ENCODE data around the gene ADCY1.

The ADCY1 gene

DNA sequence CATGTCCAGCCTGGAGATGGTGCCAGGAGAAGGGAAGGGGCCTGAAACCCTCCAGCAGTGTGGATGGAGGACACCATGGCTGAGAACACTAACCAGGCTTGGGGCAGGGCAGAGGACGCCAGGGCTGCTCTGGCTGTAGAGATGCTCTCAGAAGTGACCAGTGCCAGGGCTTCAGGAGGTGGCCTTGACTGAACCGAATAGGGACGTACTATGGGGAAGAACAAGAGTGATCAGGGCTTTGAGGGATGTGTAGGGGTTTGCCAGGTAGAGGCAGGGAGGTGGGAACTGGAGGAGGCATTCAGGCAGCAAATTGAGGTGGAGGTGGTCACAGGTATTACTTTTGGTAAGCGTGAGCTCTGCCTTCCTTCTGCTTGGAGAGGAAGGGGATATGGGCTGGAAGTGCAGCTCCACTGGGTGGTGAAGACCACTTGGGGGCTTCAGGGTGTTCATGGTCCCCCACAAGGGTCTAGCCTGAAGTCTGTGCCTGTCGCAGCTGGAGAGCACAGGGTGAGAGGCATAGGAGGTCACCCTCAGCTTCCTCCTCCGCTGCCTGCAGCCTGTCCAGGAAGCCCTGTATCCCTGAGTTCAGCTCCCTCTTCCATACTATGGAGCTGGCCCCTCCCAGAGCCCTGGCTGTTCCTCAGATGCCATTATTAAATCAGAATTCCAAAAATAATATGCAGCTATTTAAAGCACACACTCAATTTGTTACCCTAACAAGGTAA lies 27.8 kb downstream of the ADCY1 start:
- Histone ChIP-seq H3K27ac (no peak overlapping the region), H3K9ac (ENCODE audit: insufficient read length) (no peak overlapping the region), H3K36me3 (ENCODE audit: insufficient read depth, low read length) (no peaks in the 10 kb centered on the region), H3K4me3 (no peak overlapping the region), H3K9me3 (ENCODE audit: low read depth, low read length) (no peaks in the 10 kb centered on the region)
- no peak for TF ChIP-seq EZH2 (IDR thresholded peaks at IDR 0.05)
- no peak for TF ChIP-seq FOXP2 (optimal IDR thresholded peaks at IDR 0.05; ENCODE audit: control extremely low read depth, extremely low read length, insufficient read depth)
- no peak for TF ChIP-seq POLR2AphosphoS5 (IDR thresholded peaks at IDR 0.05; ENCODE audit: borderline replicate concordance, low read depth, low read length)
- no peak for DNase-seq (ENCODE audit: low read depth, low spot score)

DNA sequence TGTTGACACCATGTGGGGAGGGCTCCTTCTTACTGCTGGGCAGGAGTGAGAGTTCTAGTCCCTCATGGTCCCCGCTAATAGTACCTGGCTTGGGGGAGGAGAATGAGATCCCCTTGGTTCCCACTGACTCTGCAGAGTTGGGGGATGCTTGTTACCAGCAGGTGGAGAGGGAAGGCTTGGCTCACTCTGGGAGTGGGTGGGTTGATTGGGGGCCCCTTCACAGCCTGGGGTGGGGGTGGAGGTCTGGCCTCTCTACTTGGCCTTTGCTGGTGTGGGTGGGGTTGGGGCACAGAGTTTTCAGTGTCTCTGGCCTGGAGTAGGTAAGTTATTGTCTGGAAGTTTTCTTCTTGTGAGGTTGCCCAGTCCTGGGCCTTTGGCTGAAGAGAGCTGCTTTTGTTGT lies 31.9 kb downstream of the ADCY1 start:
- no peak overlapping the region for H3K4me3 ChIP-seq
- no peak for DNase-seq (ENCODE audit: low read depth, low spot score)
- TF ChIP-seq EZH2 (IDR thresholded peaks at IDR 0.05) (no peak), FOXP2 (optimal IDR thresholded peaks at IDR 0.05; ENCODE audit: control extremely low read depth, extremely low read length, insufficient read depth) (no peak), POLR2AphosphoS5 (IDR thresholded peaks at IDR 0.05; ENCODE audit: borderline replicate concordance, low read depth, low read length) (no peak)
- no peaks in the 10 kb centered on the region for H3K9me3 ChIP-seq (ENCODE audit: low read depth, low read length)
- no peak overlapping the region for H3K27ac ChIP-seq
- no peaks in the 10 kb centered on the region for H3K36me3 ChIP-seq (ENCODE audit: insufficient read depth, low read length)
- H3K9ac ChIP-seq (ENCODE audit: insufficient read length): no peak overlapping the region

DNA sequence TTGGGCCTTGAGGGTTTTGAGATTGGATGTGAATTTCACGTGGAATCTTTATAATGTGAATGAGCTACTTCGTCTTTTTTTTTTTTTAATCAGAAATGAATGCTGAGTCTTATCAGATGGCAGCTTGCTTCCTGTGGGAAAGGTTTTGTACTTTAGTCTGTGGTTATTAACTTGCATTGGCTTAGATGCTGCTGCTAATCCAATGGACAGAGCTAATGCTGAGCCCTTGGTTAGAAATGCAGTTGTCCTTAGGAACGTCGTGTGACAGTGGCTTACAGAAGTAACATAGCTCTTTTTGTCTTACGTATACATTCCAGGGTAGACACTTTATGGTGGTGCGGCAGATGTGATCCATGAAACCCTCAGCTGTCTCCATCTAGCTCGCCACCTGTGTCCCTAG lies 32.8 kb downstream of the ADCY1 start:
- H3K9me3 ChIP-seq (ENCODE audit: low read depth, low read length): no peaks in the 10 kb centered on the region
- H3K36me3 ChIP-seq (ENCODE audit: insufficient read depth, low read length): no peaks in the 10 kb centered on the region
- H3K9ac ChIP-seq (ENCODE audit: insufficient read length): no peak overlapping the region
- no peak overlapping the region for H3K4me3 ChIP-seq
- DNase-seq (ENCODE audit: low read depth, low spot score): no peak
- TF ChIP-seq FOXP2 (optimal IDR thresholded peaks at IDR 0.05; ENCODE audit: control extremely low read depth, extremely low read length, insufficient read depth) (no peak), EZH2 (IDR thresholded peaks at IDR 0.05) (no peak), POLR2AphosphoS5 (IDR thresholded peaks at IDR 0.05; ENCODE audit: borderline replicate concordance, low read depth, low read length) (no peak)
- H3K27ac ChIP-seq: no peak overlapping the region

DNA sequence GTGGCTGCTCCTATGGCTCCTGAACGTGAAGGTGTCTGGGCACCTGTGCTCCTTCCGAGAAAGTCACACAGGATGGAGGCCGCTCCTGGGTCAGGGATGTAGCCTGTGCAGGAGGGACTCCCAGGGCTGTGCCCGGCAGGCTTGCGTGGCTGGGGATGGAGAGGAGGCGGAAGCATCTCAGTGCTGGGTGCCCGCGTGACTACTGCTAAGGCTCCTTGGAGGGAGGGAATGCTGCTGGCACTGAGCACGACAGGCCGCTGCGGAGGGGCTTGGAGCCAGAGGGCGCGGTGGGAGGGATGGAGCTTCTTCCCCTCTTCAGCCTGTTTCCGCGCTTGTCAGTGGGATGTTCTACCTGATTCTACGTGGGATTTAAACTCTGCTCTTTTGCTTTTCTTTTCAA lies 35.0 kb downstream of the ADCY1 start:
- no peak overlapping the region for H3K9ac ChIP-seq (ENCODE audit: insufficient read length)
- no peak overlapping the region for H3K27ac ChIP-seq
- DNase-seq (ENCODE audit: low read depth, low spot score): no peak
- H3K9me3 ChIP-seq (ENCODE audit: low read depth, low read length): no peaks in the 10 kb centered on the region
- H3K36me3 ChIP-seq (ENCODE audit: insufficient read depth, low read length): no peaks in the 10 kb centered on the region
- TF ChIP-seq EZH2 (IDR thresholded peaks at IDR 0.05) (no peak), FOXP2 (optimal IDR thresholded peaks at IDR 0.05; ENCODE audit: control extremely low read depth, extremely low read length, insufficient read depth) (no peak), POLR2AphosphoS5 (IDR thresholded peaks at IDR 0.05; ENCODE audit: borderline replicate concordance, low read depth, low read length) (no peak)
- H3K4me3 ChIP-seq: no peak overlapping the region

DNA sequence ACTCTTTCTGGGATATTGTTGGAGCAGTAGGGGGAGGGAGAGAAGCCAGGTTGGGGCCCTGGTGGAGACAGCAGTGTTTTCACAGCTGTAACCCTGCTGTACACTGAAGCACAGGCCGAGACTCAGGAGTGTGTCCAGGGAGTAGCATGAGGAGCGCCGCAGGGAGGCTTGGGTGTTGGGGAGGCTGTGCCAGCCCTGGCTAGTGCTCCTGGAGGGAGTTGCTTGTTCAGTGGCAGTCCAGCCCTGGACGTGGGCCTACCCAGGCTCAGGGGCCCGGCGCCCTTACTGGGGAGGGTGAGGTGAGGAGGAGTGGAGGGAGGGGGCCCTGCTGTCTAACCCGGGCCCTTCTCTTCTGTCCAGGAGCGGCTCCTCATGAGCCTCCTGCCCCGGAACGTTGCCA lies 35.9 kb downstream of the ADCY1 start:
- no peak for TF ChIP-seq POLR2AphosphoS5 (IDR thresholded peaks at IDR 0.05; ENCODE audit: borderline replicate concordance, low read depth, low read length)
- no peak for TF ChIP-seq FOXP2 (optimal IDR thresholded peaks at IDR 0.05; ENCODE audit: control extremely low read depth, extremely low read length, insufficient read depth)
- no peak for TF ChIP-seq EZH2 (IDR thresholded peaks at IDR 0.05)
- no peak overlapping the region for H3K4me3 ChIP-seq
- H3K36me3 ChIP-seq (ENCODE audit: insufficient read depth, low read length): no peaks in the 10 kb centered on the region
- no peak overlapping the region for H3K9ac ChIP-seq (ENCODE audit: insufficient read length)
- DNase-seq (ENCODE audit: low read depth, low spot score): no peak
- H3K9me3 ChIP-seq (ENCODE audit: low read depth, low read length): no peaks in the 10 kb centered on the region
- no peak overlapping the region for H3K27ac ChIP-seq

DNA sequence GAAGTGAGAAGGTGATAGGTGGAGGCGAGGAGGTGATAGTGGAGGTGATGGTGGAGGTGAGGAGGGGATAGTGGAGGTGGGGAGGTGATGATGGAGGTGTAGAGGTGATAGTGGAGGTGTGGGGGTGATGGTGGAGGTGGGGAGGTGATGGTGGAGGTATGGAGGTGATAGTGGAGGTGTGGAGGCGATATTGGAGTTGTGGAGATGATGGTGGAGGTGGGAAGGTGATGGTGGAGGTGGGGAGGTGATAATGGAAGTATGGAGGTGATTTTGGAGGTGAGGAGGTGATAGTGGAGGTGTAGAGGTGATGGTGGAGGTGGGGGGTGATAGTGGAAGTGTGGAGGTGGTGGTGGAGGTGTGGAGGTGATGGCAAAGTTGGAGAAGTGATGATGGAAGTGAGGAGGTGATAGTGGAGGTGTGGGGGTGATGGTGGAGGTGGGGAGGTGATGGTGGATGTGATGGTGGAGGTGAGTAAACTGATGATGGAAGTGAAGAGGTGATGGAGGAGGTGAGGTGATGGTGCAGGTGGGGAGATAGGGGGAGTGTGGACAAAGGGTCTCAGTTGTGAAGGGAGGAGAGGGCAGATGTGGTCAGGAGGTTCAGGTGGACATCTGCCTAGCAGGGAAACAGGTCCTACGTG lies 36.6 kb downstream of the ADCY1 start:
- H3K27ac ChIP-seq: no peak overlapping the region
- no peak overlapping the region for H3K4me3 ChIP-seq
- H3K9me3 ChIP-seq (ENCODE audit: low read depth, low read length): no peaks in the 10 kb centered on the region
- H3K9ac ChIP-seq (ENCODE audit: insufficient read length): no peak overlapping the region
- no peak for DNase-seq (ENCODE audit: low read depth, low spot score)
- TF ChIP-seq FOXP2 (optimal IDR thresholded peaks at IDR 0.05; ENCODE audit: control extremely low read depth, extremely low read length, insufficient read depth) (no peak), POLR2AphosphoS5 (IDR thresholded peaks at IDR 0.05; ENCODE audit: borderline replicate concordance, low read depth, low read length) (no peak), EZH2 (IDR thresholded peaks at IDR 0.05) (no peak)
- H3K36me3 ChIP-seq (ENCODE audit: insufficient read depth, low read length): no peaks in the 10 kb centered on the region

DNA sequence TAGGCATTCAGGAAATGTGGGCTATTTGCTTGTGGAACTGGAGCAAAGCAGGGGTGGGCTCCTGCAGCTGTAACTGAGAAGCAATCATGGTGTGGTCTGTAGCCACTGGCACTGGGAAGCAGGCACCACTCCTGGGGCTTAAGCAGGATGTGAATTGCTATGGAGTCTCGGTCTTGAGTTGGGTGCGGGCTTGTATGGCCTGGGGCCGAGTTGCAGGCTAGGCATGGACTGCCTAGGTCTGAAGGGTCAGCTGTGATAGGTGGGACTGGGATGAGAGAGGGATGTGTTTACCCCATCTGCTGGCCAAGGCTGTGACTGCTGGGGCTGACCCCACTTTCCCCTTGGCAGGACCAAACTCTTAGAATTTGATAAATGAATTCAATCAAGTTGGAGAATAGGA lies 43.0 kb downstream of the ADCY1 start:
- H3K27ac ChIP-seq: no peak overlapping the region
- DNase-seq (ENCODE audit: low read depth, low spot score): no peak
- H3K36me3 ChIP-seq (ENCODE audit: insufficient read depth, low read length): no peaks in the 10 kb centered on the region
- H3K9me3 ChIP-seq (ENCODE audit: low read depth, low read length): no peaks in the 10 kb centered on the region
- H3K4me3 ChIP-seq: no peak overlapping the region
- H3K9ac ChIP-seq (ENCODE audit: insufficient read length): no peak overlapping the region
- TF ChIP-seq FOXP2 (optimal IDR thresholded peaks at IDR 0.05; ENCODE audit: control extremely low read depth, extremely low read length, insufficient read depth) (no peak), POLR2AphosphoS5 (IDR thresholded peaks at IDR 0.05; ENCODE audit: borderline replicate concordance, low read depth, low read length) (no peak), EZH2 (IDR thresholded peaks at IDR 0.05) (no peak)

DNA sequence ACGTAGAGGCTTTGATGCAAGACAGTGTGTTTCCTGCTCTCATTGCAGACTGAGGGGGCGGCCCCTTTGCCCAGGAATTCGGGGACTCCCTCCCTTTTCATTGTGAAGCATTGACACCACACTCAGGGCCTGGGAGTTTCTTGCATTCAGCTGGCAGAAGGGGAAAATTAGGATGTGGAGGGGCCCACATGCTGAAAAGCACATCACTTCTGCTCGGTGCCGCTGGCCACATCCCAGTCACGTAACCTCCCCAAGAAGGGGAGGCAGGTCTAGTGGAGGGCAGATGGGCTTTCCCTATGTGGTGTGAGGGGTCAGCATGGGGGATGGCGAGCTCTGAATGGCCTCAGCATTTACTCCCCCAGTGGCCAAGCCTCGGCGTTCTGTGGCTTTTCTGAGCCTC lies 47.9 kb downstream of the ADCY1 start:
- Histone ChIP-seq H3K9me3 (ENCODE audit: low read depth, low read length) (no peaks in the 10 kb centered on the region), H3K4me3 (no peak overlapping the region), H3K27ac (no peak overlapping the region), H3K36me3 (ENCODE audit: insufficient read depth, low read length) (no peaks in the 10 kb centered on the region), H3K9ac (ENCODE audit: insufficient read length) (no peak overlapping the region)
- no peak for TF ChIP-seq POLR2AphosphoS5 (IDR thresholded peaks at IDR 0.05; ENCODE audit: borderline replicate concordance, low read depth, low read length)
- TF ChIP-seq EZH2 (IDR thresholded peaks at IDR 0.05): no peak
- no peak for TF ChIP-seq FOXP2 (optimal IDR thresholded peaks at IDR 0.05; ENCODE audit: control extremely low read depth, extremely low read length, insufficient read depth)
- no peak for DNase-seq (ENCODE audit: low read depth, low spot score)
